Ovary (tissue), 9 donors: Measurements from ENCODE around the gene PRKCE. TPM values are rescaled to one million over a fixed set of nuclear protein-coding genes. Genes with fewer than 3 reads are reported as not detected.

Experiments used
- DNase-seq, 5 donors: peaks; one replicate each; pipeline ENCODE4 v3.0.0-alpha.2; 2019 to 2020
- H3K27ac ChIP-seq, 2 donors: fragments of 200-600 bp; one replicate each; pipeline versions ENCODE4 v1.5.1 to v1.8.0; 2019 to 2022
- H3K27me3 ChIP-seq: fragments of 200-600 bp; one replicate; pipeline ENCODE4 v1.8.0; 2022
- H3K36me3 ChIP-seq: fragments of 200-600 bp; sonication (generic); one replicate; pipeline ENCODE4 v1.5.1; 2019
- H3K4me1 ChIP-seq: one replicate; pipeline ENCODE4 v1.8.1; 2013; ENCODE audit warnings: mild to moderate bottlenecking, moderate library complexity; ENCODE audit not compliant: insufficient read depth
- H3K4me3 ChIP-seq: fragments of 200-600 bp; sonication (generic); one replicate; pipeline ENCODE4 v1.5.1; 2017
- H3K9me3 ChIP-seq, 2 donors: fragments of 200-600 bp in 1 of 2; sonication (generic) in 1 of 2; one replicate each; pipeline versions ENCODE4 v1.5.1 to v1.8.1; 2013 to 2019; ENCODE audit warnings: mild to moderate bottlenecking in 1 of 2, moderate library complexity in 1 of 2
- EP300 ChIP-seq: sonication (generic); formaldehyde crosslinking; IDR thresholded peaks from one replicate; pipeline ENCODE4 v1.6.1; 2017; ENCODE audit warnings: antibody characterized with exemption
- POLR2A ChIP-seq: fragments of 450-650 bp; IDR thresholded peaks from one replicate; pipeline ENCODE4 v1.6.1; 2017; ENCODE audit warnings: antibody characterized with exemption, mild to moderate bottlenecking, moderate library complexity
- WGBS, 3 donors: extraction: QIAGEN DNeasy Blood & Tissue Kit in 1 of 3; methylation state at CpG; one replicate each; pipeline versions ENCODE4 v1.1.5 to v1.1.7; 2013 to 2017; 5-methylcytosine and 5-hydroxymethylcytosine counted together
- intact Hi-C, 4 donors: fragments of 100-400 bp; cut with DNase I; formaldehyde crosslinking; loops; one replicate each; pipeline versions ENCODE4 v1.11.0 to v1.15.1; 2022 to 2023
- polyA plus RNA-seq, 2 donors: library from polyadenylated mRNA; stranded (reverse); fragments of 200-250 nt in 1 of 2; fragments of 350-450 nt in 1 of 2; fragmentation: Illumina TruSeq in 1 of 2; extraction: RNeasy Lipid Tissue Mini Kit (QIAGEN cat#74804) in 1 of 2; gene quantifications; one replicate each; pipeline ENCODE4 v1.2.3, GENCODE V29; 2013 to 2014
- total RNA-seq, 7 donors: library from RNA; depleted of rRNA in 2 of 7; stranded (reverse); fragments of >200 nt in 2 of 7; fragmentation: NEBNext Ultra II Directional in 3 of 7; extraction: Animal tissue kit (Norgen Biotek cat#: 25700) in 3 of 7; gene quantifications; one replicate each; pipeline versions ENCODE4 v1.1.0 to v1.2.4, GENCODE V29; 2016 to 2023
- TF ChIP-seq, protein P1 (sequence below), 3 donors: fragments of 450-650 bp in 2 of 3; fragments of 200-600 bp in 1 of 3; IDR thresholded peaks; one replicate each; pipeline versions ENCODE4 v1.5.1 to v1.8.0; 2016 to 2022; ENCODE audit warnings: antibody characterized with exemption in 3 of 3, mild to moderate bottlenecking in 1 of 3
- donor health status: DM: no; HTN: no; CAD: no; lungs with moderate emphysema.
- donor health status: DM: no; HTN: no; CAD: no.
- donor health status: Bipolar disorder and iron deficiency.
- donor health status: DM: yes; HTN: yes; CAD: no.
- donor health status: DM: no; HTN: no; CAD: no.
- donor health status: DM: yes; HTN: yes; CAD: no.

PRKCE gene
- total and polyA plus RNA-seq, 9 donors = 3.1 to 22.8 (median 12.8) TPM

DNA sequence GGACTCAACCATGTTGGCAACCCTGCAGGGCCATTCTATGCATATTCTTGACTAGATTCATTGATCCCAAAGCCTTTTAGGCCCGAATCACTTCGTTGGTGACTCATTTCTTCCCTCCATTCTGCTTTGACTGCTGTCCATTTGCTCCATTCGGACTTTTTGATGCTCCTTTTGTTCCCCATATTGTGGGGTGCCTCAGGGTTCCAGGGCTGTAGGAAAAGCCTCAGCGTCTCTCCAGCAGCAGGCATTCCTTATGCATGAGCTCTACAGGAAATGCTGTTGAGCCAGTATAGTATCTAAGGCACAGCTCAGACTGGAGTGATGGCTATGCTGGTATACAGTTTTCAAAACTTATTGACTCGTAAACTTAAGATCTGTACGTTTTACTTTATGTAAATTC, 292.6 kb downstream of the PRKCE start:
- H3K4me1 ChIP-seq = peaks cover 2% of the 10 kb centered on the region
- H3K36me3 ChIP-seq = no peaks in the 10 kb centered on the region
- no peak overlapping the region for H3K27ac ChIP-seq
- 71 to 92% (median 87%) methylated on average over 6 of the region's 6 CpGs for WGBS, 3 donors
- DNase-seq = no peak
- TF ChIP-seq POLR2A (no peak), EP300 (no peak)
- TF ChIP-seq, protein P1, sequence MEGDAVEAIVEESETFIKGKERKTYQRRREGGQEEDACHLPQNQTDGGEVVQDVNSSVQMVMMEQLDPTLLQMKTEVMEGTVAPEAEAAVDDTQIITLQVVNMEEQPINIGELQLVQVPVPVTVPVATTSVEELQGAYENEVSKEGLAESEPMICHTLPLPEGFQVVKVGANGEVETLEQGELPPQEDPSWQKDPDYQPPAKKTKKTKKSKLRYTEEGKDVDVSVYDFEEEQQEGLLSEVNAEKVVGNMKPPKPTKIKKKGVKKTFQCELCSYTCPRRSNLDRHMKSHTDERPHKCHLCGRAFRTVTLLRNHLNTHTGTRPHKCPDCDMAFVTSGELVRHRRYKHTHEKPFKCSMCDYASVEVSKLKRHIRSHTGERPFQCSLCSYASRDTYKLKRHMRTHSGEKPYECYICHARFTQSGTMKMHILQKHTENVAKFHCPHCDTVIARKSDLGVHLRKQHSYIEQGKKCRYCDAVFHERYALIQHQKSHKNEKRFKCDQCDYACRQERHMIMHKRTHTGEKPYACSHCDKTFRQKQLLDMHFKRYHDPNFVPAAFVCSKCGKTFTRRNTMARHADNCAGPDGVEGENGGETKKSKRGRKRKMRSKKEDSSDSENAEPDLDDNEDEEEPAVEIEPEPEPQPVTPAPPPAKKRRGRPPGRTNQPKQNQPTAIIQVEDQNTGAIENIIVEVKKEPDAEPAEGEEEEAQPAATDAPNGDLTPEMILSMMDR (IDR thresholded peaks at IDR 0.05) = no peak
- no peaks in the 10 kb centered on the region for H3K9me3 ChIP-seq
- H3K27me3 ChIP-seq = no peaks in the 10 kb centered on the region
- intact Hi-C loops = no loop called here
- no peak overlapping the region for H3K4me3 ChIP-seq

DNA sequence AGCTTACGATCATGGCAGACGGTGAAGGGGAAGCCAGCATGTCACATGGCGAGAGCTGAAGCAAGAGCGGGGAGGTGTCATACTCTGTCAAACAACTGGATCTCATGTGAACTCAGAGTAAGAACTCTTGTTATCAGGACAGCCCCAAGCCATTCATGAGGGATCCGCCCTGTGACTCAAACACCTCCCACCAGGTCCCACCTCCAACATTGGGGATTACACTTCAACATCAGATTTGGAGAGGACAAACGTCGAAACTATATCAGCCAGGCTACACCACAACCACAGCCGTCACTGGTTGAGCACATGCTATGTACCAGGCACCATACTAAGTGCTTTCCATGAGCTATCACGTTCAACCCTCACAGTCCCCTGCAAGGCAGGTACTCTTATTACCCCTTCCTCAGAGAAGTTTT, 293.8 kb downstream of the PRKCE start:
- no peak for DNase-seq
- intact Hi-C loops = no loop called here
- TF ChIP-seq, protein P1 (IDR thresholded peaks at IDR 0.05) = no peak
- Histone ChIP-seq H3K4me3 (no peak overlapping the region), H3K36me3 (no peaks in the 10 kb centered on the region), H3K4me1 (peaks cover 1% of the 10 kb centered on the region), H3K27me3 (no peaks in the 10 kb centered on the region), H3K9me3 (no peaks in the 10 kb centered on the region), H3K27ac (no peak overlapping the region)
- WGBS, 3 donors = 84 to 93% (median 87%) methylated on average over 9 of the region's 9 CpGs

DNA sequence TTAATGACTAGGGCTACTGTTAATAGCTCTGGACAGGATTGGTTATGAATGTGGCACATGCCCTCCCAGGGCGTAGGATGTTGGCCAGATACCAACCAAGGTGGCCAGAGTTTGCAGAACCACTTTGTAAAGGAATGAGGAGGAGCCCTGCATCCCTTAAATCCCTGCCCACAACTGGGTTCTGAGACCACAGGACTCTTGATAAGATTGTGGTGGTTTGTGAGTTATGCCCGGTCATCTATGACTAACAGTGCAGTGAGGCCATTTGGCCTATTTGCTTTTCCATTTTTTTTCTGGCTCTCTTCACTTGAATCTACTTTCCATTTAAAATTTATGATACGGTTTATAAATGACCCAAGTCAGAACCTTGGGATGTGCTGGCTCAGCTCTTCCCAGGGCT, 294.5 kb downstream of the PRKCE start:
- Histone ChIP-seq H3K4me1 (peaks cover 4% of the 10 kb centered on the region), H3K9me3 (no peaks in the 10 kb centered on the region), H3K27me3 (no peaks in the 10 kb centered on the region), H3K27ac (no peak overlapping the region), H3K36me3 (no peaks in the 10 kb centered on the region), H3K4me3 (no peak overlapping the region)
- intact Hi-C loops = no loop called here
- 81 to 90% (median 87%) methylated on average over 3 of the region's 3 CpGs for WGBS, 3 donors
- no peak for DNase-seq
- TF ChIP-seq, protein P1 (IDR thresholded peaks at IDR 0.05) = no peak
- TF ChIP-seq EP300 = no peak
- no peak for TF ChIP-seq POLR2A

DNA sequence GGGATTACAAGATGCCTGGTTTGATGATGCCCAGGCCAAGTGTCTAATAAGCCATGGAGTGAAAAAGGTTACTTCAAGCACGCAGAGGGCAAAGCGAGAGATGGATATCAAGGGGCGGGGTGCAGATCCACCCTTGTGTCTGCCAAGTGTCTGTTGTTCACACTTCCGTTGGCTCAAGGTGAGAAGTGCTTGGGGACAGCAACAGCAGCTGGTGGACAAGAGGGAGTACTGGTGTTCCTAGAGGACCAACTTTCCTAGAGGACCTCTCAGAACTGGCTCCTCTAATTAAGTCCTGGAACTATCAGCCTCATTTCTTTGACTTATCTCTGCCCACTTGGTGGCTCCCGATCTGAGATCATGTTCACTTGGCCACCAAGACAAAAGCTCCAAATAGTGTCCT, 299.1 kb downstream of the PRKCE start:
- Histone ChIP-seq H3K27ac (no peak overlapping the region), H3K36me3 (no peaks in the 10 kb centered on the region), H3K4me3 (no peak overlapping the region), H3K27me3 (no peaks in the 10 kb centered on the region), H3K9me3 (no peaks in the 10 kb centered on the region), H3K4me1 (peaks cover 4% of the 10 kb centered on the region)
- intact Hi-C loops = no loop called here
- WGBS, 3 donors = 77 to 81% (median 81%) methylated on average over 5 of the region's 5 CpGs
- TF ChIP-seq EP300 (no peak), POLR2A (no peak)
- TF ChIP-seq, protein P1 (IDR thresholded peaks at IDR 0.05) = no peak
- DNase-seq = no peak
